ENCODE measurements around the gene TPSB2. TPM values are rescaled to one million over a fixed set of nuclear protein-coding genes. Genes with fewer than 3 reads are reported as not detected.
"Not testable (repeated sequence)": the region's sequence is repeated elsewhere in the genome, so short reads cannot be mapped to it uniquely, and the experiment has no call there.

The TPSB2 gene
- polyA plus RNA-seq, 1 experiment, result not detected

GRCh38 chr16:1193825-1194581 lies 36.0 kb downstream of the TPSB2 start:
- no peak overlapping the region for H3K4me3 ChIP-seq (ENCODE audit: low read depth, low read length)
- TF ChIP-seq CTCF (IDR thresholded peaks at IDR 0.05; ENCODE audit: insufficient read depth, low read depth, low read length), result no peak
- CTCF ChIA-PET, result interaction anchor here (0.5 to 1.8 kb wide), 14 partner anchors 10 to 434 kb away, joined by 3 to 7 read pairs (median 4); partner anchors contain the start of gene MSLN
- DNase-seq (ENCODE audit: low read depth), result no peak
- POLR2A ChIA-PET, result no interaction called here
- no peaks in the 10 kb centered on the region for H3K27me3 ChIP-seq (ENCODE audit: control insufficient read depth, insufficient read depth, low read length)
- H3K36me3 ChIP-seq (ENCODE audit: control insufficient read depth, insufficient read depth, low read length), result no peaks in the 10 kb centered on the region

GRCh38 chr16:1193143-1193824 lies 36.7 kb downstream of the TPSB2 start:
- H3K27me3 ChIP-seq (ENCODE audit: control insufficient read depth, insufficient read depth, low read length), result no peaks in the 10 kb centered on the region
- no peak for DNase-seq (ENCODE audit: low read depth)
- H3K4me3 ChIP-seq (ENCODE audit: low read depth, low read length), result no peak overlapping the region
- H3K36me3 ChIP-seq (ENCODE audit: control insufficient read depth, insufficient read depth, low read length), result no peaks in the 10 kb centered on the region
- ChIA-PET CTCF (interaction anchor here (0.7 to 1.8 kb wide), 11 partner anchors 9 to 136 kb away, joined by 3 to 7 read pairs (median 4); no protein-coding TSS in a partner anchor), POLR2A (no interaction called here)
- no peak for TF ChIP-seq CTCF (IDR thresholded peaks at IDR 0.05; ENCODE audit: insufficient read depth, low read depth, low read length)

- no peaks in the 10 kb centered on the region for H3K36me3 ChIP-seq (ENCODE audit: control insufficient read depth, insufficient read depth, low read length)
- no peak for TF ChIP-seq CTCF (IDR thresholded peaks at IDR 0.05; ENCODE audit: insufficient read depth, low read depth, low read length)
- H3K4me3 ChIP-seq (ENCODE audit: low read depth, low read length), result no peak overlapping the region
- no peak for DNase-seq (ENCODE audit: low read depth)
- CTCF ChIA-PET, result interaction anchor here (0.6 kb wide), 1 partner anchor 11 kb away, joined by 3 read pairs; no protein-coding TSS in a partner anchor
- no peaks in the 10 kb centered on the region for H3K27me3 ChIP-seq (ENCODE audit: control insufficient read depth, insufficient read depth, low read length)
- POLR2A ChIA-PET, result no interaction called here
These were observed 37.5 kb downstream of the TPSB2 start for GRCh38 chr16:1192384-1193073.

GRCh38 chr16:1190789-1191188 lies 39.2 kb downstream of the TPSB2 start:
- CTCF ChIA-PET; POLR2A ChIA-PET; DNase-seq (ENCODE audit: low read depth); H3K27me3 ChIP-seq (ENCODE audit: control insufficient read depth, insufficient read depth, low read length); H3K4me3 ChIP-seq (ENCODE audit: low read depth, low read length); H3K36me3 ChIP-seq (ENCODE audit: control insufficient read depth, insufficient read depth, low read length): not testable (repeated sequence)

- CTCF ChIA-PET, result interaction anchor here (1.2 kb wide), 1 partner anchor 82 kb away, joined by 3 read pairs; no protein-coding TSS in a partner anchor
- H3K27me3 ChIP-seq (ENCODE audit: control insufficient read depth, insufficient read depth, low read length), result no peaks in the 10 kb centered on the region
- H3K36me3 ChIP-seq (ENCODE audit: control insufficient read depth, insufficient read depth, low read length), result no peaks in the 10 kb centered on the region
- DNase-seq (ENCODE audit: low read depth), result no peak
- POLR2A ChIA-PET, result no interaction called here
- no peak for TF ChIP-seq CTCF (IDR thresholded peaks at IDR 0.05; ENCODE audit: insufficient read depth, low read depth, low read length)
- H3K4me3 ChIP-seq (ENCODE audit: low read depth, low read length), result no peak overlapping the region
These were observed 40.5 kb downstream of the TPSB2 start for GRCh38 chr16:1189455-1189854.
